Measurements from ENCODE around the gene SFSWAP.

GRCh38 chr12:131735153-131735456 is 24.2 kb downstream of the SFSWAP start:
- TF ChIP-seq CTCF (IDR thresholded peaks at IDR 0.05) (no peak), POLR2A (IDR thresholded peaks at IDR 0.05) (no peak), POLR2AphosphoS5 (IDR thresholded peaks at IDR 0.05) (no peak)

All from transverse colon (tissue), 4 donors.